ENCODE measurements around the gene PLOD3. TPM values are rescaled to one million over a fixed set of nuclear protein-coding genes. Genes with fewer than 3 reads are reported as not detected.

PLOD3 gene
- total and polyA plus RNA-seq, 2 donors (not counting 3 experiments of a cell fraction or from before 2014, with no cell fraction given), result 143 to 170 TPM

- intact Hi-C loops (cut with micrococcal nuclease), result loop anchor here (1.0 to 10.0 kb wide), 4 partner anchors 23 to 274 kb away; partner anchors contain the start of gene ACHE
- H2AFZ ChIP-seq (ENCODE audit: low read depth, low read length), result no peak overlapping the region
Observed at GRCh38 chr7:101169110-101169837, 48.1 kb downstream of the PLOD3 start.

More at GRCh38 chr7:101169110-101169837, 48.1 kb downstream of the PLOD3 start:
- no TSS peak for BruUV-seq (replicated peaks)
- FAIRE-seq, result peak; percentile 4
- POLR2A ChIA-PET, result no interaction called here
- Histone ChIP-seq H3K27me3 (ENCODE audit: control insufficient read depth in 2 of 2, insufficient read depth in 2 of 2, low read length in 2 of 2) (peaks cover 83 to 87% of the 10 kb centered on the region in 2 experiments), H3K4me2 (ENCODE audit: insufficient read depth, low read length) (no peak overlapping the region), H3K9me1 (replicated peaks; ENCODE audit: control insufficient read depth, extremely low read depth, insufficient read depth, low read length) (no peaks in the 10 kb centered on the region), H3K36me3 (ENCODE audit: control insufficient read depth in 2 of 2, extremely low read depth in 1 of 2, insufficient read depth in 2 of 2, low read length in 2 of 2) (no peaks in the 10 kb centered on the region), H3K9me3 (replicated peaks; ENCODE audit: control insufficient read depth, insufficient read depth, low read length) (no peaks in the 10 kb centered on the region), H3K79me2 (ENCODE audit: control insufficient read depth, insufficient read depth, low read length) (no peaks in the 10 kb centered on the region), H3K4me3 (replicated peaks in 1 of 3; ENCODE audit: insufficient read depth in 1 of 3, low read depth in 1 of 3, low read length in 3 of 3) (no peak overlapping the region), H3K27ac (ENCODE audit: insufficient read depth, low read depth, low read length) (no peak overlapping the region), H4K20me1 (replicated peaks; ENCODE audit: control insufficient read depth, extremely low read depth, insufficient read depth, low read length) (no peaks in the 10 kb centered on the region), H3K4me1 (ENCODE audit: control insufficient read depth, extremely low read depth, insufficient read depth, low read length) (peaks cover 3% of the 10 kb centered on the region), H3K9ac (replicated peaks; ENCODE audit: extremely low read depth, insufficient read depth, low read length) (no peak overlapping the region)
- CTCF ChIA-PET, result interaction anchor here (1.0 to 3.1 kb wide), 5 partner anchors 12 to 26 kb away, joined by 3 to 49 read pairs (median 7); no protein-coding TSS in a partner anchor
- dilution Hi-C loops (cut with MboI; ENCODE audit: extremely low pct_ligation_motif_present, low sequenced_read_pairs), result no loop called here
- DNase-seq (ENCODE audit: low read depth, low spot score), result no peak
- no peak for TF ChIP-seq GATA2 (IDR thresholded peaks at IDR 0.05; ENCODE audit: insufficient read depth, insufficient read length, low read depth, low read length)
- TF ChIP-seq MYC (IDR thresholded peaks at IDR 0.05; ENCODE audit: low read depth, low read length), result no peak
- TF ChIP-seq MAX (IDR thresholded peaks at IDR 0.05; ENCODE audit: insufficient read depth, insufficient read length), result no peak
- no peak for TF ChIP-seq POLR2A (IDR thresholded peaks at IDR 0.05; ENCODE audit: low read depth, low read length)
- no peak for TF ChIP-seq POLR2AphosphoS5 (IDR thresholded peaks at IDR 0.05; ENCODE audit: insufficient read depth, low read depth, low read length)
- TF ChIP-seq EZH2 (IDR thresholded peaks at IDR 0.05; ENCODE audit: borderline replicate concordance, low read depth, low read length, severe bottlenecking), result no peak
- TF ChIP-seq CTCF (IDR thresholded peaks at IDR 0.05; ENCODE audit: extremely low read depth in 1 of 2, insufficient read depth in 1 of 2, low read depth in 1 of 2, low read length in 2 of 2), result no peak
- no peak for TF ChIP-seq FOS (IDR thresholded peaks at IDR 0.05; ENCODE audit: borderline replicate concordance, insufficient read depth, low read length)
- no peak for TF ChIP-seq JUN (IDR thresholded peaks at IDR 0.05; ENCODE audit: borderline replicate concordance, insufficient read depth, insufficient read length, low read depth)
